HepG2 (cell line): ENCODE results near the gene DSTN. TPM values are rescaled to one million over a fixed set of nuclear protein-coding genes. Genes with fewer than 3 reads are reported as not detected.

Experiments
- ATAC-seq: fragments of 200-7000 bp; cut with Tn5 transposase; 3 replicates; pipeline ENCODE4 v1.9.1; 2020; ENCODE audit warnings: mild to moderate bottlenecking, moderate library complexity
- BruUV-seq: library from RNA; stranded (reverse); fragments of 400-500 nt; replicated peaks from 2 replicates; lab custom pipeline; 2021; lab: Mats Ljungman, UMichigan
- CTCF ChIA-PET: fragments of 300-600 bp; formaldehyde crosslinking; extraction: SDS; loops from one replicate; lab custom pipeline; 2021; ENCODE audit warnings: low total read pairs, inconsistent platforms, low intra/inter-chr PET ratio; lab: Yijun Ruan, JAX
- POLR2A ChIA-PET: fragments of 350-600 bp; sonication (Branson Sonifier 250); formaldehyde crosslinking; loops from one replicate; lab custom pipeline; 2020; ENCODE audit warnings: antibody characterized with exemption, inconsistent platforms; lab: Yijun Ruan, JAX
- DNase-seq: peaks from one replicate; pipeline ENCODE4 v3.0.0-alpha.2; 2015; ENCODE audit warnings: low spot score
- FAIRE-seq: peaks from 3 replicates; lab custom pipeline; 2011; peaks lifted over from hg19 to GRCh38; lab: Jason Lieb, UNC
- H2AFZ ChIP-seq: one replicate; pipeline ENCODE4 v1.6.1; 2011; ENCODE audit warnings: low read length, inconsistent platforms
- H3K27ac ChIP-seq: fragments of 300-600 bp; 3 replicates; pipeline ENCODE4 v1.8.0; 2011; ENCODE audit warnings: mixed run types, mild to moderate bottlenecking, mixed read lengths, low read length, inconsistent platforms; ENCODE audit not compliant: insufficient read depth; ENCODE audit errors: extremely low read length
- H3K27me3 ChIP-seq, 2 experiments: fragments of 200-600 bp in 1 of 2; 2 replicates in 1 of 2; 3 replicates in 1 of 2; pipeline versions ENCODE4 v1.6.0 to v1.8.0; 2011; ENCODE audit warnings: low read length in 2 of 2, mild to moderate bottlenecking in 2 of 2, moderate library complexity in 2 of 2, inconsistent platforms in 1 of 2; ENCODE audit not compliant: insufficient read depth in 2 of 2, control insufficient read depth in 1 of 2
- H3K36me3 ChIP-seq, 2 experiments: fragments of 200-600 bp in 1 of 2; replicated peaks in 1 of 2; 2 replicates in 1 of 2; 3 replicates in 1 of 2; pipeline versions ENCODE4 v1.5.1 to v1.8.0; 2011; ENCODE audit warnings: low read length in 2 of 2, inconsistent platforms in 1 of 2; ENCODE audit not compliant: insufficient read depth in 2 of 2, control insufficient read depth in 1 of 2
- H3K4me1 ChIP-seq: 2 replicates; pipeline ENCODE4 v1.5.1; 2012; ENCODE audit warnings: low read length, inconsistent platforms; ENCODE audit not compliant: insufficient read depth
- H3K4me2 ChIP-seq: 2 replicates; pipeline ENCODE4 v1.6.0; 2011; ENCODE audit warnings: low read depth, low read length, inconsistent platforms
- H3K4me3 ChIP-seq, 3 experiments: fragments of 200-600 bp in 1 of 3; sonication (generic), shearing (Covaris generic) in 1 of 3; replicated peaks in 1 of 3; 2 replicates each; pipeline ENCODE4 v1.5.1; 2011 to 2016; ENCODE audit warnings: low read length in 3 of 3, inconsistent platforms in 2 of 3, low read depth in 2 of 3, mild to moderate bottlenecking in 2 of 3, control low read depth in 1 of 3, mixed read lengths in 1 of 3; ENCODE audit not compliant: insufficient read depth in 1 of 3
- H3K79me2 ChIP-seq: one replicate; pipeline ENCODE4 v1.6.1; 2011; ENCODE audit warnings: low read length, inconsistent platforms; ENCODE audit not compliant: insufficient read depth
- H3K9ac ChIP-seq: 2 replicates; pipeline ENCODE4 v1.6.0; 2011; ENCODE audit warnings: mild to moderate bottlenecking, low read depth, low read length, inconsistent platforms; ENCODE audit not compliant: insufficient read depth
- H3K9me3 ChIP-seq: 2 replicates; pipeline ENCODE4 v1.5.1; 2012; ENCODE audit warnings: mild to moderate bottlenecking, low read length
- H4K20me1 ChIP-seq: 2 replicates; pipeline ENCODE4 v1.6.0; 2011; ENCODE audit warnings: inconsistent platforms, mild to moderate bottlenecking, low read length, moderate library complexity; ENCODE audit not compliant: insufficient read depth
- ADNP ChIP-seq: sonication (generic); formaldehyde crosslinking; IDR thresholded peaks from 2 replicates; pipeline ENCODE4 v1.4.0; 2020; ENCODE audit warnings: missing genetic modification reagents
- ARID5B ChIP-seq: IDR thresholded peaks from 2 replicates; pipeline ENCODE4 v1.4.0; 2020; ENCODE audit warnings: mild to moderate bottlenecking, missing genetic modification reagents
- EHMT2 ChIP-seq: fragments of 200-600 bp; sonication (generic); IDR thresholded peaks from 2 replicates; pipeline ENCODE4 v1.7.0; 2017; ENCODE audit warnings: antibody characterized with exemption, low read depth, low read length, borderline replicate concordance
- FOXP1 ChIP-seq, 2 experiments: fragments of 450-650 bp in 1 of 2; IDR thresholded peaks; 2 replicates each; pipeline ENCODE4 v1.6.1; 2017 to 2018; ENCODE audit warnings: antibody characterized with exemption in 1 of 2
- GTF2F1 ChIP-seq: fragments of 150-350 bp; IDR thresholded peaks from 2 replicates; pipeline ENCODE4 v1.6.1; 2014; ENCODE audit warnings: low read length
- HOXA7 ChIP-seq: sonication (generic); formaldehyde crosslinking; IDR thresholded peaks from 2 replicates; pipeline ENCODE4 v1.8.1; 2022; ENCODE audit warnings: mild to moderate bottlenecking, missing genetic modification reagents, moderate library complexity
- ISX ChIP-seq: sonication (generic); formaldehyde crosslinking; conservative IDR thresholded peaks from 2 replicates; pipeline ENCODE4 v1.5.0; 2020; ENCODE audit warnings: missing genetic modification reagents
- KDM2A ChIP-seq: sonication (generic); formaldehyde crosslinking; IDR thresholded peaks from 2 replicates; pipeline ENCODE4 v1.4.0; 2020; ENCODE audit warnings: low read depth, missing genetic modification reagents, borderline replicate concordance
- KDM3A ChIP-seq: IDR thresholded peaks from 2 replicates; pipeline ENCODE4 v1.6.1; 2018; ENCODE audit warnings: low read depth, missing compliant biosample characterization
- KMT2A ChIP-seq: sonication (generic); formaldehyde crosslinking; IDR thresholded peaks from 2 replicates; pipeline ENCODE4 v1.4.0; 2020; ENCODE audit warnings: missing genetic modification reagents
- MBD4 ChIP-seq: IDR thresholded peaks from 2 replicates; pipeline ENCODE4 v1.6.1; 2012; ENCODE audit warnings: low read length, inconsistent platforms, borderline replicate concordance
- MIER3 ChIP-seq: IDR thresholded peaks from 2 replicates; pipeline ENCODE4 v1.6.1; 2016; ENCODE audit warnings: missing compliant biosample characterization, borderline replicate concordance
- MTA1 ChIP-seq: sonication (generic); formaldehyde crosslinking; IDR thresholded peaks from 2 replicates; pipeline ENCODE4 v1.4.0; 2020; ENCODE audit warnings: missing genetic modification reagents, mild to moderate bottlenecking, borderline replicate concordance
- RFXANK ChIP-seq: IDR thresholded peaks from 2 replicates; pipeline ENCODE4 v1.6.1; 2016
- TOPORS ChIP-seq: sonication (generic); formaldehyde crosslinking; IDR thresholded peaks from 2 replicates; pipeline ENCODE4 v1.8.0; 2023; ENCODE audit warnings: mild to moderate bottlenecking, missing genetic modification reagents
- ZBTB10 ChIP-seq: sonication (generic); formaldehyde crosslinking; IDR thresholded peaks from 2 replicates; pipeline ENCODE4 v1.4.0; 2020; ENCODE audit warnings: missing genetic modification reagents, borderline replicate concordance
- ZKSCAN1 ChIP-seq: fragments of 150-350 bp; IDR thresholded peaks from 2 replicates; pipeline ENCODE4 v1.6.1; 2014; ENCODE audit warnings: low read length
- ZNF180 ChIP-seq: sonication (generic); formaldehyde crosslinking; IDR thresholded peaks from 2 replicates; pipeline ENCODE4 v1.4.0; 2020; ENCODE audit warnings: low read depth, missing genetic modification reagents, borderline replicate concordance
- ZNF446 ChIP-seq: sonication (generic); formaldehyde crosslinking; IDR thresholded peaks from 2 replicates; pipeline ENCODE4 v1.5.0; 2020; ENCODE audit warnings: mild to moderate bottlenecking, missing genetic modification reagents
- ZNF451 ChIP-seq: sonication (generic); formaldehyde crosslinking; IDR thresholded peaks from 2 replicates; pipeline ENCODE4 v1.5.0; 2020; ENCODE audit warnings: mild to moderate bottlenecking, missing genetic modification reagents
- ZNF564 ChIP-seq: sonication (generic); formaldehyde crosslinking; IDR thresholded peaks from 2 replicates; pipeline ENCODE4 v1.8.1; 2023; ENCODE audit warnings: mild to moderate bottlenecking, missing genetic modification reagents
- WGBS: methylation state at CpG from one replicate; pipeline ENCODE4 v1.1.6; 2017; ENCODE audit warnings: low lambda C conversion rate; 5-methylcytosine and 5-hydroxymethylcytosine counted together
- in situ Hi-C: cut with HindIII; loops from 2 replicates; pipeline ENCODE4 v1.10.0; 2017; ENCODE audit warnings: low pct_unique_long_range_greater_than_20kb; ENCODE audit not compliant: extremely low pct_ligation_motif_present
- intact Hi-C: fragments of 100-400 bp; cut with micrococcal nuclease; formaldehyde crosslinking; loops from one replicate; pipeline ENCODE4 v1.10.0; 2022; ENCODE audit not compliant: unreplicated experiment
- polyA plus RNA-seq, 8 experiments: library from polyadenylated mRNA; depleted of rRNA in 3 of 8; stranded (reverse) in 7 of 8; unstranded in 1 of 8; fragments of >200 nt; fragmentation: Illumina TruSeq in 4 of 8; extraction: Trizol in 4 of 8; gene quantifications; 2 replicates each; pipeline versions ENCODE4 v1.2.1 to v1.2.3, GENCODE V29; 2011 to 2016; ENCODE audit warnings: low read depth in 4 of 8, missing spikeins in 1 of 8, mixed read lengths in 1 of 8; ENCODE audit not compliant: insufficient read depth in 1 of 8
- total RNA-seq, 5 experiments: library from RNA; depleted of rRNA; stranded (reverse); fragments of >200 nt; fragmentation: Illumina TruSeq; extraction: Trizol; gene quantifications; 2 replicates each; pipeline ENCODE4 v1.2.3, GENCODE V29; 2016; ENCODE audit warnings: low read depth in 1 of 5

DSTN gene
- total and polyA plus RNA-seq, 2 of the 13 experiments (the other 11 are each of a cell fraction or from before 2014, with no cell fraction given), result 27.6 to 106 TPM

- no TSS peak for BruUV-seq
- H3K4me1 ChIP-seq, result peaks cover 22% of the 10 kb centered on the region
- CTCF ChIA-PET, result interaction anchor here (3.1 kb wide), 1 partner anchor 76 kb away, joined by 11 read pairs; no protein-coding TSS in a partner anchor
- ATAC-seq (peak; percentile 0; the same call in 2 of the 3 replicates), FAIRE-seq (peak; percentile 54), DNase-seq (no peak)
- 0 out of 2 replicates have a peak overlapping the region, but pooled peaks have one; percentile 0 for H3K9ac ChIP-seq
- intact Hi-C loops (no loop called here), in situ Hi-C loops (loop anchor here (5.0 kb wide), 1 partner anchor 76 kb away; no protein-coding TSS in a partner anchor)
- no peak overlapping the region for H3K4me3 ChIP-seq
- H3K36me3 ChIP-seq, result peaks cover 30 to 40% of the 10 kb centered on the region in 2 experiments
- H3K79me2 ChIP-seq, result no peaks in the 10 kb centered on the region
- WGBS, result 36% methylated on average over 5 of the region's 7 CpGs
- POLR2A ChIA-PET, result interaction anchor here (1.2 to 1.6 kb wide), 5 partner anchors 11 to 110 kb away, joined by 3 to 4 read pairs (median 3); partner anchors contain the start of genes BFSP1, DSTN and RRBP1
- peak overlapping the region; percentile 32 for H3K27ac ChIP-seq
- no peaks in the 10 kb centered on the region for H3K9me3 ChIP-seq
- 0 out of 2 replicates have a peak overlapping the region, but pooled peaks have one; percentile 1 for H3K4me2 ChIP-seq
- H4K20me1 ChIP-seq, result peaks cover 17% of the 10 kb centered on the region; the same call in 1 of the 2 replicates
- no peak overlapping the region for H2AFZ ChIP-seq
- H3K27me3 ChIP-seq, result no peaks in the 10 kb centered on the region
- TF ChIP-seq FOXP1 (IDR thresholded peaks at IDR 0.05) (no peak), FOXP1 (CRISPR knock-in tag; IDR thresholded peaks at IDR 0.05) (no peak), RFXANK (CRISPR knock-in tag) (no peak), ZNF451 (peak; percentile 42; the same call in 1 of the 2 replicates), TOPORS (CRISPR knock-in tag) (no peak), EHMT2 (no peak), ARID5B (CRISPR knock-in tag) (no peak; the same call in 1 of the 2 replicates), MTA1 (0 out of 2 replicates have a peak, but pooled peaks have one; percentile 48), ZNF180 (CRISPR knock-in tag) (0 out of 2 replicates have a peak, but pooled peaks have one; percentile 46), ADNP (CRISPR knock-in tag) (no peak), KDM3A (CRISPR knock-in tag) (no peak), MBD4 (peak; percentile 77; the same call in 1 of the 2 replicates), ZKSCAN1 (no peak), KDM2A (CRISPR knock-in tag) (peak; percentile 71), HOXA7 (CRISPR knock-in tag) (no peak), ISX (CRISPR knock-in tag) (no peak), ZBTB10 (no peak; the same call in 1 of the 2 replicates), ZNF564 (CRISPR knock-in tag) (no peak), GTF2F1 (no peak), ZNF446 (CRISPR knock-in tag) (no peak), KMT2A (CRISPR knock-in tag) (no peak), MIER3 (CRISPR knock-in tag) (no peak)
These were observed 43.1 kb downstream of the DSTN start for GRCh38 chr20:17612992-17613327.
